ENCODE measurements around the gene TENM4. TPM values are rescaled to one million over a fixed set of nuclear protein-coding genes. Genes with fewer than 3 reads are reported as not detected.

Gene TENM4
- total RNA-seq, 4 donors from 2014 or later = 31.4 to 44.5 (median 38.0) TPM

DNA sequence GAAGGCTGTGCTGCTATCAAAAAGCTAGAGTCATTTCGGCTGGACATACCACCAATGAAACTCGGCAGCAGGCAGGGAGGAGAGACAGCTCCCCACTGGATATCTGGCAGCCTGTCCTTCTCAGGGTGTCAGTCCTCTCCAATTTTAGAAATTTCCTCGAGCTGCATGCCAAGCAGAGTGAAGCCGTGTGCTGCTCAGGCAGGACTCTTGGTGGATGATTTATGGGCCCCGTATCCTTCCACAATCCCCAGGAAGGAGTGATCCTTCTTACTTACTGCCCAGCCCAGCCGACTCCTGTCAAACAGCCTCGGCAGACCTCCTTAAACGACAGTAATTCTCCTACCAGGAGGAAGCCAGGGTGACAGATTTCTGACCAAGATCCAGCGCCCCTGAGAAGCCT lies 410.4 kb downstream of the TENM4 start:
- H3K27me3 ChIP-seq = no peaks in the 10 kb centered on the region
- no peaks in the 10 kb centered on the region for H3K4me1 ChIP-seq
- no peaks in the 10 kb centered on the region for H3K9me3 ChIP-seq
- H3K27ac ChIP-seq = no peak overlapping the region
- H3K4me3 ChIP-seq = no peak overlapping the region
- no peak for DNase-seq (ENCODE audit: low spot score in 2 of 2)
- 44% methylated on average over 9 of the region's 9 CpGs for WGBS
- TF ChIP-seq POLR2A (IDR thresholded peaks at IDR 0.05) (no peak), POLR2AphosphoS5 (IDR thresholded peaks at IDR 0.05) (no peak), EP300 (IDR thresholded peaks at IDR 0.05) (no peak)
- TF ChIP-seq, protein P1, sequence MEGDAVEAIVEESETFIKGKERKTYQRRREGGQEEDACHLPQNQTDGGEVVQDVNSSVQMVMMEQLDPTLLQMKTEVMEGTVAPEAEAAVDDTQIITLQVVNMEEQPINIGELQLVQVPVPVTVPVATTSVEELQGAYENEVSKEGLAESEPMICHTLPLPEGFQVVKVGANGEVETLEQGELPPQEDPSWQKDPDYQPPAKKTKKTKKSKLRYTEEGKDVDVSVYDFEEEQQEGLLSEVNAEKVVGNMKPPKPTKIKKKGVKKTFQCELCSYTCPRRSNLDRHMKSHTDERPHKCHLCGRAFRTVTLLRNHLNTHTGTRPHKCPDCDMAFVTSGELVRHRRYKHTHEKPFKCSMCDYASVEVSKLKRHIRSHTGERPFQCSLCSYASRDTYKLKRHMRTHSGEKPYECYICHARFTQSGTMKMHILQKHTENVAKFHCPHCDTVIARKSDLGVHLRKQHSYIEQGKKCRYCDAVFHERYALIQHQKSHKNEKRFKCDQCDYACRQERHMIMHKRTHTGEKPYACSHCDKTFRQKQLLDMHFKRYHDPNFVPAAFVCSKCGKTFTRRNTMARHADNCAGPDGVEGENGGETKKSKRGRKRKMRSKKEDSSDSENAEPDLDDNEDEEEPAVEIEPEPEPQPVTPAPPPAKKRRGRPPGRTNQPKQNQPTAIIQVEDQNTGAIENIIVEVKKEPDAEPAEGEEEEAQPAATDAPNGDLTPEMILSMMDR (IDR thresholded peaks at IDR 0.05) = no peak
- H3K36me3 ChIP-seq = no peaks in the 10 kb centered on the region

DNA sequence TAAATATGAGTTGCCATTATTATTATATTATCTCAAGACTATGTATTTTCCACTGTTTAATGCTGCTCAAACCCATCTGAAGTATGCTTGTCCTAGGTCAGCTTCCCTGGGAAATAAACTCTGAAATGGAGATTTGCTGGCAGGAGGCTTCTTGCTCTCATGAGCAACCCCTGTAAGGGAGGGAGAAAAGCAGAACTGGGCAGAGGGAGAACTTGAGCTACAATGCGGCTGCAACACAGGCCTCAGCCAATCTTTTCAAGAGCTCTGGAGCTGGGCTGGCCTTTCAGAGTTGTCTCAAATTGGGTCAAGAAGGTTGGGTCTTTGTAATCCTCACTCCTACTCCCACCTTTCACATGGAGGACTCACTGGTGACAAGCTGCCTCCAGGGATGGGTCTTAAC lies 412.6 kb downstream of the TENM4 start:
- DNase-seq (ENCODE audit: low spot score in 2 of 2) = no peak
- Histone ChIP-seq H3K27ac (no peak overlapping the region), H3K4me1 (no peaks in the 10 kb centered on the region), H3K27me3 (no peaks in the 10 kb centered on the region), H3K9me3 (no peaks in the 10 kb centered on the region), H3K36me3 (no peaks in the 10 kb centered on the region), H3K4me3 (no peak overlapping the region)
- TF ChIP-seq, protein P1 (IDR thresholded peaks at IDR 0.05) = no peak
- no peak for TF ChIP-seq POLR2A (IDR thresholded peaks at IDR 0.05)
- TF ChIP-seq EP300 (IDR thresholded peaks at IDR 0.05) = no peak
- TF ChIP-seq POLR2AphosphoS5 (IDR thresholded peaks at IDR 0.05) = no peak
- WGBS = 69% methylated on average over 1 of the region's 1 CpG

DNA sequence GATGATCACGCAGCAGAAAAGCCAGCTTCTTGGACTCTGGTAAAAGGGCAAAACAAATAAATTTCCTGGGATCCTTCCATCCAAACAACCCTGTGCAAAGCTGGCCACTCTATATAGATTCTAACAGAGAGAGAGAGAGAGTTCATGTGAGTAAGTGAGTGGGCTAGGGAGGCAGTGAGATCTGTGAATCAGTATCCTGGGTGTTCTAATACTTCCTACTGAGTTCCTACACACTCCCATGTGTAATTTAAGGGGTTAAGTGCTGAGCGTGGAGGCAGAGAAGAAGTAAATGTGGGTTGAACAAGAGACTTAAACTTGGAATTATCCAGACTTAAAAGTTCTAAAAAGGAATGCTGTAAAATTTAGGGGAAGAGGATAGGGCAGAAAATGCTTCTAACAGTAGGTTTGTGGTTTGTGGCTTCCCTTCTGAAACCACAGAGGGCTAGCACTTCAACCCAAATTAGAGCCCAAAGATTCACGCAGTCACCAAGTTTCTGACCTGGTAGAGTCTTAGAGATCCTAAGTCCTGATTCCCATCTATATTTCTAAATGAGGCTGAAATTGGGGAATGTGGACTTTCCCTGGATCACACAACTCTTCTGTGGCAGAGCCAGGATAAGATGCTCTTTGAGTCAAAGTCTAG lies 413.9 kb downstream of the TENM4 start:
- Histone ChIP-seq H3K27me3 (peaks cover 3% of the 10 kb centered on the region), H3K27ac (no peak overlapping the region), H3K36me3 (no peaks in the 10 kb centered on the region), H3K9me3 (no peaks in the 10 kb centered on the region), H3K4me1 (no peaks in the 10 kb centered on the region), H3K4me3 (no peak overlapping the region)
- DNase-seq (ENCODE audit: low spot score in 2 of 2) = no peak
- no peak for TF ChIP-seq EP300 (IDR thresholded peaks at IDR 0.05)
- 66% methylated on average over 3 of the region's 3 CpGs for WGBS

DNA sequence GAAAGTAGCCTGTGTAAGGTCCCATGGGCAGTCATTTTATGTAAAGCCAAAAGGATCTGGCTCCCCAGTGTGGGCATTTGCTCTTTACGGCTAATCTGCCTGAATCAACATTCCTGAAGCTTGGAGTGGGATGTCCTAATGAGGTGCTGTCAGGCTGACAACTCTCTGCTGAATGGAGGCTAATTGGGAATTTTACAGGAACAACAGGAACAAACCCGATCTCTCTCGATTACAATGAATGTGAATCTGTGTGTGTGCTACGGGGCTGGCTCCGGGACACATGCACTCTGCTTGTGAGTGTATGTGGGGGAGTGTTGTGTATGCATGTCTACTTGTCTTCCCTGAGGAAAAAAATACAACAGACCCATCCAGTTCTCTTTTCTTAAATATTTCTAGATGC lies 415.2 kb downstream of the TENM4 start:
- 70% methylated on average over 5 of the region's 5 CpGs for WGBS
- H3K27ac ChIP-seq = no peak overlapping the region
- H3K4me3 ChIP-seq = no peak overlapping the region
- H3K9me3 ChIP-seq = no peaks in the 10 kb centered on the region
- no peak for TF ChIP-seq POLR2AphosphoS5 (IDR thresholded peaks at IDR 0.05)
- TF ChIP-seq EP300 (IDR thresholded peaks at IDR 0.05) = no peak
- TF ChIP-seq POLR2A (IDR thresholded peaks at IDR 0.05) = no peak
- TF ChIP-seq, protein P1 (IDR thresholded peaks at IDR 0.05) = no peak
- no peak for DNase-seq (ENCODE audit: low spot score in 2 of 2)
- H3K4me1 ChIP-seq = no peaks in the 10 kb centered on the region
- H3K36me3 ChIP-seq = no peaks in the 10 kb centered on the region
- H3K27me3 ChIP-seq = peaks cover 3% of the 10 kb centered on the region

DNA sequence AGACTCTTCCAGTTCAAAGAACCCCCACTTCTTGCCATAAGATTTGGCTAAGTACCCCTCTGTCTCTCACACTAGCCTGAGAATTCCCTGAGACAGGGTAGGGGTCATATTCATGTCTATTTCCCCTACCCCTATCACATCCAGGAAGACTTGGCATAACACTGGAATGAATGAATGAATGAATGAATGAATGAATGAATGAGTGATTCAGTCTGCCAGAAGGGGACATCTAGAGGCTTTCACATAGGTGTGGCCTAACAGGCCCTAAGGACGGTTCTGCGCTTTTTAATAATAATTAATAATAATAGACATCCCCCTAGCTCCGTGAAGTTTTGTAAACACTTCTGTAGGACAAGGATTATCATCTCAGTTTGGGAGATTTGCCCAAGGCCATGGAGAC lies 415.7 kb downstream of the TENM4 start:
- DNase-seq (ENCODE audit: low spot score in 2 of 2) = no peak
- H3K4me1 ChIP-seq = no peaks in the 10 kb centered on the region
- no peak overlapping the region for H3K4me3 ChIP-seq
- H3K9me3 ChIP-seq = no peaks in the 10 kb centered on the region
- no peaks in the 10 kb centered on the region for H3K36me3 ChIP-seq
- peaks cover 3% of the 10 kb centered on the region for H3K27me3 ChIP-seq
- no peak for TF ChIP-seq EP300 (IDR thresholded peaks at IDR 0.05)
- TF ChIP-seq POLR2A (IDR thresholded peaks at IDR 0.05) = no peak
- no peak for TF ChIP-seq POLR2AphosphoS5 (IDR thresholded peaks at IDR 0.05)
- TF ChIP-seq, protein P1 (IDR thresholded peaks at IDR 0.05) = no peak
- no peak overlapping the region for H3K27ac ChIP-seq
- WGBS = 82% methylated on average over 3 of the region's 3 CpGs

DNA sequence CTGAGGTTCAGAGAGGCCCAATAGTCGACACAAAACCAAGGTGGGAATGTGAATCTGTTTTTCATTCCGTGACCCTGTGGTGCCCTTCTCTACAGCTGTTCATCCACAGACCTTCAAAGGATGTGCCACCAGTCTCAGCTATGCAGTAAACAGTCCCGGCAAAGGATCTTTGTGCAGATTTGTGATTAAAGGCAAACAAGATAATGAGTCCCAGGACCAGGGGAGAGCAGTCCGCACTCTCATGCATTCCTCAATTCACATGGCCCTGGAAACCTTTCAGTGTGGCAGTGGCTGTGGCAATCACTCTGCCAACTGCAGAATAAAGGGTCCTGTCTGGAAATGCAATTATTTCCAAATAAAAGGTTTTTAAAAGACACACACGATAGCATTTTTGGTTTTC lies 418.6 kb downstream of the TENM4 start:
- Histone ChIP-seq H3K27ac (no peak overlapping the region), H3K36me3 (no peaks in the 10 kb centered on the region), H3K4me1 (no peaks in the 10 kb centered on the region), H3K9me3 (no peaks in the 10 kb centered on the region), H3K27me3 (peaks cover 3% of the 10 kb centered on the region), H3K4me3 (no peak overlapping the region)
- no peak for DNase-seq (ENCODE audit: low spot score in 2 of 2)
- TF ChIP-seq EP300 (IDR thresholded peaks at IDR 0.05) = no peak
- TF ChIP-seq POLR2AphosphoS5 (IDR thresholded peaks at IDR 0.05) = no peak
- TF ChIP-seq, protein P1 (IDR thresholded peaks at IDR 0.05) = no peak
- no peak for TF ChIP-seq POLR2A (IDR thresholded peaks at IDR 0.05)
- 80% methylated on average over 5 of the region's 5 CpGs for WGBS
